SKM-1 (cell line): ENCODE results near the gene AXL.
"Not testable (repeated sequence)": the region's sequence is repeated elsewhere in the genome, so short reads cannot be mapped to it uniquely, and the experiment has no call there.

Source experiments
- DNase-seq: peaks from one replicate; lab custom pipeline; 2025; ENCODE audit not compliant: unreplicated experiment; lab: John Stamatoyannopoulos, UW

The AXL gene

DNA sequence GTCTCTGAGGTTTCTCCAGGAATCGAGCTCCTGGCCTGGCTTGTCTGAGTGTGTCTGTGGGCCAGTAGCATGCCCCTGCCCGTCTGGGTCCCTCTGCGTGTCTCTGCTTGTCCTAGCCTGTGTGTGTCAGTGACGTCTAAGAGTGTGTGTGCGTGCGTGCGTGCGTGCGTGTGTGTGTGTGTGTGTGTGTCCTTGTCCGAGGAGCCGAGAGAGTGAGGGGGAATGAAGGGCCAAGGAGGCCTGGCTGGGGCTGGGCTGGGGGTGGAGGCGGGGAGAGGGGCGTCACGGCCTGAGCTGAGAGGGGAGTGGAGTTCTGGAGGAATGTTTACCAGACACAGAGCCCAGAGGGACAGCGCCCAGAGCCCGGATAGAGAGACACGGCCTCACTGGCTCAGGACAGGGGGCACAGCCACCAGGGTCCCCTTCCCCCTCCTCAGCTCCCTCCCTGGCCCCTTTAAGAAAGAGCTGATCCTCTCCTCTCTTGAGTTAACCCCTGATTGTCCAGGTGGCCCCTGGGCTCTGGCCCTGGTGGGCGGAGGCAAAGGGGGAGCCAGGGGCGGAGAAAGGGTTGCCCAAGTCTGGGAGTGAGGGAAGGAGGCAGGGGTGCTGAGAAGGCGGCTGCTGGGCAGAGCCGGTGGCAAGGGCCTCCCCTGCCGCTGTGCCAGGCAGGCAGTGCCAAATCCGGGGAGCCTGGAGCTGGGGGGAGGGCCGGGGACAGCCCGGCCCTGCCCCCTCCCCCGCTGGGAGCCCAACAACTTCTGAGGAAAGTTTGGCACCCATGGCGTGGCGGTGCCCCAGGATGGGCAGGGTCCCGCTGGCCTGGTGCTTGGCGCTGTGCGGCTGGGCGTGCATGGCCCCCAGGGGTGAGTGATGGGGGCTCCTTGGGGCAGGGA lies at the start of gene AXL:
Gene AXL (plus strand): TSS at position 609 of the 893 bp plus-strand sequence. CDS start 170 bp downstream, at position 779.
- DNase-seq, result no peak

DNA sequence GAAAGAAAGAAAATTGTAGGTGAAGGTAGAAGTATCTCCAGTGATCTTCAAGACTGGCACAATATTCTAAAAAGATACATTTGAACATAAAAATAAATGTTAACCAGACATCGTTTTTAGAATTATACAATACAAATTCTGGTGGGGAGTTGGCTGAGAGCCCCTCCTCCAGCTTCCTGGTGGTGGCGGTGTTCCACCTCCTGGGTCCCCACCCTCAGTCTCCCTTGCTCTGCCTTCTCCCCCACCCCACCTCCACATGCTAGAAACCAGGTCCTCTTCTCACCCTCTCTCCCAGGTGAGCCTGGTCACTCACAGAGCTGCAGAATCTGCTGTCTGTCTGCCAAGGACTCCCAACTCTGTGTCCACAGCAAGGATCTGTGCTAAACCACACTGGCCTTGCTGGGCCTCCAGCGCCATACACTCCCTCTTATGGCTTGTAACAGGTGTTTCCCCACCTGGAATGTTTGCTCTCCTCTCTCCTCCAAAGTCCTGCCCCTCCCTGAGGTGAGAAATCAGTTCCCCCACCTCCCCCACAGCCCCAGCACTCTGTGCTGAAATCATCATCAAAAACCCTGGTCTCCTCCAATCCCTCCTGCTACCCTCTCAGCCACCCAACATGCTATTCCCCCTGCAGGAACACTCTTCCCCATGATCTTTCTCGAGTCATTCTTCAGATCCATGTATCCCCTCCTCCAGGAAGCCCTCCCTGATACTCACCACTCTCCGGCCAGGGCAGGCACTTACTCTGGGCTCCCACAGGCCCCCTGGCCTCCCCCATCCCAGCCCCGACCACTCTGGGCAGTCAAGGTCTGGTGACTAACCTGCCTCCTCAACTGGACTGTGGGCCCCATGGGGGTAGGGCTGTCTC lies 46.5 kb upstream of the AXL start:
- no peak for DNase-seq

DNA sequence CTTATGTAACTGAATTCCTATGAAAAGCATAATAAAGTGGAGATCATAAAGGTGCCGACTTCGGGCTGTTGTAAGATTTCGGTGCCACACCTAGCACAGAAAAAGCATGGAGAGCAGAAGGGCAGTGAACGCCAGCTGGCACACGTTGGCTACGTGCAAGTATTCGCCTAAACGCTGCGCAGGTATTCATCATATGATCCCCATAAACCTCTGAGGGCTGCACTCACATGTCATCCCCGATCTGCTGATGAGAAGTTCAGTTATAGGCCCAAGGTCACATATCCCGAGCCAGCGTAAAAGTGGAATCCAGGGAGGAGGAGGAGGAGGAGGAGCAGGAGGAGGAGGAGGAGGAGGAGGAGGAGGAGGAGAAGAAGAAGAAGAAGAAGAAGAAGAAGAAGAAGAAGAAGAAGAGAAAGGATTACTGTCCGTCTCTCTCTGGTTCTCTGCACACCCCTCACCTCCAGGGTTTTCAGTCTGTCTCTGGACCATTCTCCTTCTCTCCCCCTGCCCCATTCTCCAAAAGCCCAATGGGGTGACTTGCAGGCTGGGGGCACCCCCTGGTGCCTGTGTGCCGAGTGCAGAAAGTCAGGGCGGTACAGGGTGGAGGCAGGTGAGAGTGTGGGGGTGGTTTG lies 44.6 kb upstream of the AXL start:
- no peak for DNase-seq

DNA sequence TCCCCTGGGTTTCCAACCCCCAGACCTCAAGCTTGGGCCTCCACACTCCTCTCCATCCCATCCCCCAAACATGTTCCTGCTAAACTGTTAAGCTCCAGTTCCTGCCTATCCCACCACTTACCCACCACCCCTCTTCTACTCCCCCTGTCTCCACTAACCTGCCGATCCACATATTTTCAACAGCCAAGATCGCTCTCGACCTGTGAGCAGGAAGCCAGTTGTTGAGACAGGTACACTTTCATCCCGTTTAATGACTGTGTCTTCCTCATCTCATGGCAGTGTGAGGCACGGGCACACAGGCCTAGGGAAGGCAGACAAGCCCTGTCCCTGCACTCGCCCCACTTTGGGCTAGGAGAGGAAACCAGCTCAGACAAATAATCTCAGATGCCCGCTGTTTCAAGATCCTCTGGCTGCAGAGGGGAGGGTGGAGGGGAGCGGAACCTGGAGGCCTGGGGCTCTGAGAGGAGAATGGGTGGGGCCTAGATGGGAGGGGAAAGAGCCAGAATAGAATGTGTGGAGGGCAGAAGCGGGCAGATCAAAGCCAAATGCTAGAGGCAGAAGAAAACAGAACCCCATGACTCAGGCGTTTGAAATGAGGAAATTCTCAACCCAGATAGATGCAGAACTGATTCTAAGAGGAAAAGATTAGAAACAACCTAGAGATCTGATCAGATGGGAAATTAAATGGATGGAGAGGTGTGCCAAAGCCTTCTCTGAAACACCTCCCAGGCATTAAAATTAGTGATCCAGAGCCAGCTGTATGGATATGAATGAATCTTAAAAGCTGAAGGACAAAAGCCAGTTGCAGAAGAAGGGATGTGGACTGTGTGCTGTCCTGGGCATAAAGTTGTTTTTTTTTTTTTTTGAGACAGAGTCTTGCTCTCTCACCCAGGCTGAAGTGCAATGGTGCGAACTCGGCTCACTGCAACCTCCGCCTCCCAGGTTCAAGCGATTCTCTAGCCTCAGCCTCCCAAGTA lies 42.9 kb upstream of the AXL start:
- peak; percentile 91 for DNase-seq

- DNase-seq, result not testable (repeated sequence)
Measured at GRCh38 chr19:41180173-41180572, 38.9 kb upstream of the AXL start.

GRCh38 chr19:41186971-41187883 lies 31.8 kb upstream of the AXL start:
- no peak for DNase-seq

DNA sequence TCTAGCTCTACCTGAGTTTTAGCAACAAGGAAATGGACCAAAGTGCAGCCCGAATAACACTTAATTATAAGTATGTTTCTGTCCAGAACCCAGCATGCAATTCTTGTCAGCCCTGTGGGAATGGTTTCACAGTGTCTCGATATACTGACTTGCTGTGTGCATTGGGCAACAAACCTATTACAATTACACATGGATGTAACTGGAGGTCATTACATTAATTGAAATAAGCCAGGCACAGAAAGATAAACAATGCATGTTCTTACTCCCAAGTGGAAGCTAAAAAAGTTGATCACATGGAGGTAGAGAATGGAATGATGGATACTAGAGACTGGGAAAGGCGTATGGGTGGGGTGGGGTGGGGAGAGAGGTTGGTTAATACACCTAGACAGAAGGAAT lies 31.1 kb upstream of the AXL start:
- no peak for DNase-seq

DNA sequence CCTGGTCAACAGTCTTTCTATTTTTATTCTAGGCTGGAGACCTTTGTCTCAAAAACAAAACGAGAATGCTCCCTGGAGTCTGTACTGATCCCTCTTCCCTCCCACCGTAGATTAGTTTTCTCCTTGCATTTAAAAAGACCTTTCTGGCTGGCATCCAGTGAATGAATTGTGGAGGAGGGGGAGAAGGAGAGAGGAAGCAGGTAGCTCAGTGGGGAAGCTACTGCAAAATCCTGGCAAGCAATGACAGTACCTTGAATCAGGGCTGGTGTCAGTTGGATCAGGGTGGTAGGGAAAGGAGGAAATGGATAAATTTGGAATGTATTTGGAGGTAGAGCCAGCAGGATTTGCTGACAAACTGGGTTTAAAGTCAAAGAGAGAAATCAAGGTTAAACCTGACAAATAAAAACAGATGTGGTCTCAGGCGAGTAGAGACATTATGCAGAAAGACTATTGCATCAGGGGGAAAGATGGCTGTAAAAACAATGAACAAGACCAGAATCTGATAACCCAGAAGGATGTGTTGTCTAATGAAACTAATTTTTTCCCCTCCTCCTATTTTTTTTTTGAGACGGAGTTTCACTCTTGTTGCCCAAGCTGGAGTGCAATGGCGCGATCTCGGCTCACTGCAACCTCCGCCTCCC lies 29.5 kb upstream of the AXL start:
- DNase-seq, result no peak

DNA sequence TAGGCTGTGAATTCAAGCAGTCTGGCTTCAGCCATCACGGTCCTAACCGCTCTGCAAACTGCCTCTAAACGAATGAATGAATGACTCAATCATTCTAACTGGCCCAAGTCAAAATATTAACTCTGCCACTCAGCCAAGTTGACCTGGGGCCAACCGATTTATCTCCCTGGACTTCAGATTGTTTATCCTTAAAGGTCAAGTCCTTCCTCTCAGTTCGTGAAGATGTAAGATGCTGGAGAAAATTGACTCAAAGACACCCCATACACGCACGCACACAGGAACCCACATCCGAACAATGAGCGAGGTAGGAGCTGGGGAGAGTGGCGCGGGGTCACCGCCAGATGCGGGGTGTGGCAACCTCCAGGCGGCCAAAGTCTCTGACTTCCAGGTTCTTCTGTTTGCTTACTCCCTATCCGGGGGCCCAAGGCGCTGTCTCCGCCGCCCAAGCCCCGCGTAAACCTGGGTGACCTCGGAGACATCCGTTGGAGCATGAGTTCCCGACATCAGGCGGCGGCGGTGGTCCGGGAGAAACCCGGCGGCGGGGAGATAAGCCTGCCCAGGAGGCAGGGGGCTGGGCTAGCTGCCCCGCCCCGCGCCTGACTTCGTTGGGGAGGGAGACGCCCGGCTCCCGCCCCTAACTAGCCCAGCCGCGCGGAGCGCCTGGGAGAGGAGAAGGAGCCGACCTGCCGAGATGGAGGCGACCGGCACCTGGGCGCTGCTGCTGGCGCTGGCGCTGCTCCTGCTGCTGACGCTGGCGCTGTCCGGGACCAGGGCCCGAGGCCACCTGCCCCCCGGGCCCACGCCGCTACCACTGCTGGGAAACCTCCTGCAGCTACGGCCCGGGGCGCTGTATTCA lies 26.2 kb upstream of the AXL start, which contains the start of gene CYP2S1:
Gene CYP2S1 (plus strand): TSS at position 646 of the 856 bp plus-strand sequence. CDS start 46 bp downstream, at position 692.
- no peak for DNase-seq

GRCh38 chr19:41193430-41194156 lies 25.4 kb upstream of the AXL start:
- DNase-seq, result no peak

GRCh38 chr19:41194157-41194552 lies 24.9 kb upstream of the AXL start:
- peak; percentile 60 for DNase-seq

- DNase-seq, result no peak
Measured at GRCh38 chr19:41195675-41196497, 23.1 kb upstream of the AXL start.

DNA sequence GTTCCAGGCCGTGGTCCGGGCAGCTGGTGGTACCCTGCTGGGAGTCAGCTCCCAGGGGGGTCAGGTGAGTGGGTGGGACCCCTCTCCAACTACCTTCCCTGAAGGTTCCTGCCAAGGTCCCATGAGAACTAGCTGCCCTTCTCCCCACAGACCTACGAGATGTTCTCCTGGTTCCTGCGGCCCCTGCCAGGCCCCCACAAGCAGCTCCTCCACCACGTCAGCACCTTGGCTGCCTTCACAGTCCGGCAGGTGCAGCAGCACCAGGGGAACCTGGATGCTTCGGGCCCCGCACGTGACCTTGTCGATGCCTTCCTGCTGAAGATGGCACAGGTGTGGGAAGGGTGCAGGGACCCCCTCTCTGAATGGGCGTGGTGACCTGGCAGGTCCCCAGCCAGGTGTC lies 20.5 kb upstream of the AXL start:
- DNase-seq, result no peak

- DNase-seq, result no peak
Measured at GRCh38 chr19:41203371-41203770, 15.7 kb upstream of the AXL start.

DNA sequence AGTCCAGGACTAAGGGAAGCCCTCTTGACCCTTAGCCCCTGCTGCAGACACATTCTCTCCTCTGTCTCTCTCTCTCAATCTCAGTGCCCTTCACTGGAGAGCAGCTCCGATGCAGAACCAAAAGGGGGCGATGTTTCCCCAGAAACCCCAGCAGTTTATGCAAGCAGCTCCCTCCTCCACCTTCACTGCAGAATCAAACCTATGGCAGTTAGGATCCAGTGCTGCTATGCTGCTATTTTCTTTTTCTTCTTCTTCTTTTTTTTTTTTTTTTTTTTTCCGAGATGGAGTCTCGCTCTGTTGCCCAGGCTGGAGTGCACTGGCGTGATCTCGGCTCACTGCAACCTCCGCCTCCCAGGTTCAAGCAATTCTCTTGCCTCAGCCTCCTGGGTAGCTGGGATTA lies 14.7 kb upstream of the AXL start:
- DNase-seq, result peak; percentile 71

GRCh38 chr19:41205995-41206394 lies 13.0 kb upstream of the AXL start:
- no peak for DNase-seq
